ENCODE results near the gene TMEM186.

GRCh38 chr16:8808009-8808408 is 10.6 kb upstream of the TMEM186 start:
- TF ChIP-seq EZH2phosphoT487 (IDR thresholded peaks at IDR 0.05; ENCODE audit: insufficient read depth, low read depth) (no peak), EZH2 (IDR thresholded peaks at IDR 0.05; ENCODE audit: insufficient read depth, poor library complexity, severe bottlenecking) (no peak)

All from GM23248 (cell line).